Measurements from ENCODE around the gene GLRX. TPM values are rescaled to one million over a fixed set of nuclear protein-coding genes. Genes with fewer than 3 reads are reported as not detected.

The GLRX gene
- total RNA-seq, 2 donors from 2014 or later: 8.6 to 17.6 TPM

- intact Hi-C loops (cut with DNase I): no loop called here
- DNase-seq: peak; percentile 69 to 86 (median 83)
- WGBS, 2 donors: 16 to 17% methylated on average over 8 of the region's 8 CpGs
- H3K27ac ChIP-seq: peak overlapping the region; percentile 49 to 81 (median 69)
- ATAC-seq: peak; percentile 91
- no peaks in the 10 kb centered on the region for H3K9me3 ChIP-seq
- no peak overlapping the region for H3K4me3 ChIP-seq
- TF ChIP-seq, protein P1, sequence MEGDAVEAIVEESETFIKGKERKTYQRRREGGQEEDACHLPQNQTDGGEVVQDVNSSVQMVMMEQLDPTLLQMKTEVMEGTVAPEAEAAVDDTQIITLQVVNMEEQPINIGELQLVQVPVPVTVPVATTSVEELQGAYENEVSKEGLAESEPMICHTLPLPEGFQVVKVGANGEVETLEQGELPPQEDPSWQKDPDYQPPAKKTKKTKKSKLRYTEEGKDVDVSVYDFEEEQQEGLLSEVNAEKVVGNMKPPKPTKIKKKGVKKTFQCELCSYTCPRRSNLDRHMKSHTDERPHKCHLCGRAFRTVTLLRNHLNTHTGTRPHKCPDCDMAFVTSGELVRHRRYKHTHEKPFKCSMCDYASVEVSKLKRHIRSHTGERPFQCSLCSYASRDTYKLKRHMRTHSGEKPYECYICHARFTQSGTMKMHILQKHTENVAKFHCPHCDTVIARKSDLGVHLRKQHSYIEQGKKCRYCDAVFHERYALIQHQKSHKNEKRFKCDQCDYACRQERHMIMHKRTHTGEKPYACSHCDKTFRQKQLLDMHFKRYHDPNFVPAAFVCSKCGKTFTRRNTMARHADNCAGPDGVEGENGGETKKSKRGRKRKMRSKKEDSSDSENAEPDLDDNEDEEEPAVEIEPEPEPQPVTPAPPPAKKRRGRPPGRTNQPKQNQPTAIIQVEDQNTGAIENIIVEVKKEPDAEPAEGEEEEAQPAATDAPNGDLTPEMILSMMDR (IDR thresholded peaks at IDR 0.05): no peak
- TF ChIP-seq POLR2A (IDR thresholded peaks at IDR 0.05): peak in 2 of 3 donors; percentile 31
- H3K4me1 ChIP-seq: peaks cover 38% of the 10 kb centered on the region
- no peaks in the 10 kb centered on the region for H3K27me3 ChIP-seq
- peaks cover 0 to 11% of the 10 kb centered on the region in 2 donors for H3K36me3 ChIP-seq (replicated peaks in 1 of 2; ENCODE audit: insufficient read depth in 1 of 2, low read depth in 2 of 2)
Observed at GRCh38 chr5:95770830-95771708, 51.5 kb downstream of the GLRX start.

DNA sequence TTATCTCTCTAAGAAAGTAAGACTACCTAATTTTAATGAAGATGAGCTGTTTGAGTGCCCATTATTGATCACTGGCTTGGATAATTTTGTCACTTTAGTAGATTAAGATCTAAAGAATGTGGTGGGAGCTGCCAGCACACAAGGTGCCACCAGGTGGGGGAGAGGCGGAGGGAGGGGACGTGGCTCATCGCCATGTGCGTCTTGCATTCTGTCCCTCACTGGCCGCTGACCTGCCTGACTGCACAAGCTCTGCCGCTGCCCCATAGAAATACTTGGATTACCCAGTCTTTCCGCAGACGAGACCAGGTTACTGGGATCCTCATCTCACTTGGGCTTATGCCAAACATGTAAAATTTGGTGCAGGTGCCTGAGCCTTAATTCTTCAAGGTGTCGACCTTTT, 53.8 kb downstream of the GLRX start:
- H3K36me3 ChIP-seq (replicated peaks in 1 of 2; ENCODE audit: insufficient read depth in 1 of 2, low read depth in 2 of 2): peaks cover 0 to 14% of the 10 kb centered on the region in 2 donors
- peak in 3 of 4 donors; percentile 42 to 50 (median 46) for DNase-seq
- no peaks in the 10 kb centered on the region for H3K27me3 ChIP-seq
- no peaks in the 10 kb centered on the region for H3K9me3 ChIP-seq
- H3K4me1 ChIP-seq: peaks cover 37% of the 10 kb centered on the region
- peak overlapping the region in 3 of 4 donors; percentile 2 to 35 (median 3) for H3K27ac ChIP-seq
- no peak for ATAC-seq
- 80 to 88% methylated on average over 9 of the region's 9 CpGs for WGBS, 2 donors
- intact Hi-C loops (cut with DNase I): no loop called here
- no peak for TF ChIP-seq POLR2A (IDR thresholded peaks at IDR 0.05)
- no peak overlapping the region for H3K4me3 ChIP-seq

DNA sequence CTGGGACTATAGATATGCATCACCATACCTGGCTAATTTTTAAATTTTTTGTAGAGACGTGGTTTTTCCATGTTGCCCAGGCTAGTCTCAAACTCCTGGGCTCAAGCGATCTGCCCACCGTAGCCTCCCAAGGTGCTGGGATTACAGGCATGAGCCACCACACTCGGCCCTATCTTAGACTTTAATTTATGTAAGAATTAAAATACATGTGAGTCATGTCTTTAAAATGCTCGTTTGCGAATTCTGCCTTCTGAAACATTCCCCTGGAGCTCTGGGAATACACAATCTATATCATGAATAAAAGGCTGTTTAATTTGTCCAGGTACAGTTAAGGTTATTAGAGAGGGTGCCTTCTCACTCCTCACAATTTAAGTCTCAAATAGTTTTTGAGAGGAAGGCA, 58.6 kb downstream of the GLRX start:
- TF ChIP-seq POLR2A (IDR thresholded peaks at IDR 0.05): no peak
- TF ChIP-seq, protein P1 (IDR thresholded peaks at IDR 0.05): no peak
- Histone ChIP-seq H3K36me3 (replicated peaks in 1 of 2; ENCODE audit: insufficient read depth in 1 of 2, low read depth in 2 of 2) (peaks cover 0 to 9% of the 10 kb centered on the region in 2 donors), H3K4me3 (no peak overlapping the region), H3K27me3 (no peaks in the 10 kb centered on the region), H3K27ac (no peak overlapping the region), H3K4me1 (peaks cover 45% of the 10 kb centered on the region), H3K9me3 (no peaks in the 10 kb centered on the region)
- ATAC-seq (no peak), DNase-seq (no peak)
- WGBS, 2 donors: 85 to 89% methylated on average over 6 of the region's 6 CpGs
- intact Hi-C loops (cut with DNase I): no loop called here

Other genes with a start within 250 kb of the GLRX start
- 1 to 10 TPM; 3.3 to 6.0 TPM for gene GPR150, start 202.6 kb downstream of the GLRX start, total RNA-seq
- gene RFESD, start 175.9 kb downstream of the GLRX start, total RNA-seq: 1 to 10 TPM in 1 of 2 donors, not detected in 1; 9.3 TPM
- gene SPATA9, start 139.7 kb downstream of the GLRX start, total RNA-seq: not detected
- gene RHOBTB3, start 91.4 kb downstream of the GLRX start, total RNA-seq: 100 to 1,000 TPM; 153 to 196 TPM
- gene ELL2, start 139.1 kb upstream of the GLRX start, total RNA-seq: 100 to 1,000 TPM; 100 to 104 TPM